A549 (cell line): ENCODE data around the gene S100A8. TPM values are rescaled to one million over a fixed set of nuclear protein-coding genes. Genes with fewer than 3 reads are reported as not detected.

Experiments used
- ATAC-seq, 2 experiments: fragments of 200-7000 bp in 1 of 2; fragments of >200 bp in 1 of 2; cut with Nextera tagmentation in 1 of 2; cut with Tn5 transposase in 1 of 2; 3 replicates each; pipeline versions ENCODE4 v1.8.0 to v1.9.1; 2018 to 2020; ENCODE audit warnings: mild to moderate bottlenecking in 1 of 2, moderate library complexity in 1 of 2
- CTCF ChIA-PET: fragments of 300-600 bp; sonication (Branson Sonifier 250); formaldehyde crosslinking; extraction: SDS; loops from one replicate; lab custom pipeline; 2021; ENCODE audit warnings: antibody characterized with exemption, inconsistent platforms; lab: Yijun Ruan, JAX
- POLR2A ChIA-PET: fragments of 350-600 bp; formaldehyde crosslinking; extraction: SDS; loops from one replicate; lab custom pipeline; 2021; ENCODE audit warnings: antibody characterized with exemption, inconsistent platforms; lab: Yijun Ruan, JAX
- DNase-seq, 2 experiments: peaks; one replicate each; pipeline versions ENCODE4 v3.0.0 to v3.0.0-alpha.2; 2011 to 2016; ENCODE audit warnings: low read depth in 1 of 2, low spot score in 1 of 2
- FAIRE-seq: peaks from 2 replicates; lab custom pipeline; 2011; peaks lifted over from hg19 to GRCh38; lab: Jason Lieb, UNC
- H3K27ac ChIP-seq, 2 experiments: fragments of >200 bp; sonication (Bioruptor Twin); formaldehyde crosslinking; 3 replicates each; pipeline ENCODE4 v1.5.1; 2016 to 2017
- H3K4me1 ChIP-seq: fragments of >200 bp; sonication (Bioruptor Twin); formaldehyde crosslinking; 3 replicates; pipeline ENCODE4 v1.6.1; 2016
- H3K4me2 ChIP-seq: fragments of >200 bp; sonication (Bioruptor Twin); formaldehyde crosslinking; 3 replicates; pipeline ENCODE4 v1.6.1; 2016
- H3K4me3 ChIP-seq: fragments of >200 bp; sonication (Bioruptor Twin); formaldehyde crosslinking; 3 replicates; pipeline ENCODE4 v1.5.1; 2016
- H3K9me3 ChIP-seq: fragments of >200 bp; sonication (Bioruptor Twin); formaldehyde crosslinking; 3 replicates; pipeline ENCODE4 v1.6.1; 2016
- BHLHE40 ChIP-seq: IDR thresholded peaks from 2 replicates; pipeline ENCODE4 v1.6.1; 2012; ENCODE audit warnings: low read depth, low read length, inconsistent platforms
- CBX8 ChIP-seq: fragments of 200-600 bp; sonication (generic); IDR thresholded peaks from 2 replicates; pipeline ENCODE4 v1.6.1; 2016
- CHD2 ChIP-seq: fragments of 150-350 bp; IDR thresholded peaks from 2 replicates; pipeline ENCODE4 v1.6.1; 2014; ENCODE audit warnings: low read length; ENCODE audit not compliant: partially characterized antibody
- E2F6 ChIP-seq: IDR thresholded peaks from 2 replicates; pipeline ENCODE4 v1.6.1; 2012; ENCODE audit warnings: low read depth, borderline replicate concordance
- EHF ChIP-seq: fragments of 250-450 bp; sonication (Bioruptor Pico); IDR thresholded peaks from 2 replicates; pipeline ENCODE4 v1.5.0; 2020; ENCODE audit warnings: mild to moderate bottlenecking
- ELK1 ChIP-seq: fragments of 150-350 bp; IDR thresholded peaks from 2 replicates; pipeline ENCODE4 v1.6.1; 2014; ENCODE audit warnings: low read depth, mild to moderate bottlenecking, low read length
- FOSL2 ChIP-seq, 2 experiments: fragments of 450-650 bp in 1 of 2; fragments of >200 bp in 1 of 2; sonication (Bioruptor Twin) in 1 of 2; formaldehyde crosslinking; IDR thresholded peaks; 2 replicates each; pipeline versions ENCODE4 v1.5.0 to v1.6.1; 2016 to 2020; ENCODE audit warnings: mild to moderate bottlenecking in 1 of 2, moderate library complexity in 1 of 2
- FOXS1 ChIP-seq: fragments of 250-450 bp; sonication (Bioruptor Pico); IDR thresholded peaks from 2 replicates; pipeline ENCODE4 v1.5.0; 2020; ENCODE audit warnings: mild to moderate bottlenecking, moderate library complexity
- HDAC2 ChIP-seq: fragments of 200-600 bp; sonication (generic); IDR thresholded peaks from 2 replicates; pipeline ENCODE4 v1.6.1; 2016
- JUN ChIP-seq, 2 experiments: fragments of >200 bp; sonication (Bioruptor Twin); formaldehyde crosslinking; IDR thresholded peaks; 2 replicates in 1 of 2; 3 replicates in 1 of 2; pipeline ENCODE4 v1.6.1; 2016 to 2017
- MAZ ChIP-seq: fragments of 150-350 bp; IDR thresholded peaks from 2 replicates; pipeline ENCODE4 v1.6.1; 2014; ENCODE audit warnings: antibody characterized with exemption, low read depth, low read length, borderline replicate concordance
- RARB ChIP-seq: fragments of 250-450 bp; sonication (Bioruptor Pico); IDR thresholded peaks from 2 replicates; pipeline ENCODE4 v1.8.0; 2021; ENCODE audit warnings: mild to moderate bottlenecking, moderate library complexity
- REST ChIP-seq: fragments of 200-600 bp; sonication (generic); IDR thresholded peaks from 2 replicates; pipeline ENCODE4 v1.6.1; 2016; ENCODE audit warnings: antibody characterized with exemption, mild to moderate bottlenecking, moderate library complexity
- TFCP2L1 ChIP-seq: fragments of 250-450 bp; sonication (Bioruptor Pico); IDR thresholded peaks from 2 replicates; pipeline ENCODE4 v1.5.0; 2021; ENCODE audit warnings: mild to moderate bottlenecking
- TP53 ChIP-seq: fragments of 250-450 bp; sonication (Bioruptor Pico); IDR thresholded peaks from 2 replicates; pipeline ENCODE4 v1.5.0; 2021; ENCODE audit warnings: mild to moderate bottlenecking, moderate library complexity
- ZNF302 ChIP-seq: fragments of 250-450 bp; sonication (Bioruptor Pico); IDR thresholded peaks from 2 replicates; pipeline ENCODE4 v1.9.0; 2021; ENCODE audit warnings: inconsistent platforms, mild to moderate bottlenecking, moderate library complexity
- WGBS: methylation state at CpG from one replicate; pipeline ENCODE4 v1.1.6; 2017; ENCODE audit errors: missing lambda C conversion rate; 5-methylcytosine and 5-hydroxymethylcytosine counted together
- polyA plus RNA-seq, 4 experiments: library from polyadenylated mRNA; depleted of rRNA in 3 of 4; stranded (reverse); fragments of >200 nt; fragmentation: RNase III in 1 of 4; extraction: RNeasy Plus Mini Kit Qiagen cat#74134 plus additional on column Dnase treatment in 1 of 4; gene quantifications; 2 replicates in 3 of 4; 3 replicates in 1 of 4; pipeline ENCODE4 v1.2.3, GENCODE V29; 2011 to 2017

Gene S100A8
- polyA plus RNA-seq, 2 of the 4 experiments (the other 2 are of a cell fraction): not detected

- TF ChIP-seq EHF (CRISPR knock-in tag): no peak
- TF ChIP-seq FOXS1 (CRISPR knock-in tag): no peak
Observed at GRCh38 chr1:153387785-153388184, 3.1 kb downstream of the S100A8 start (continued).

- Histone ChIP-seq H3K4me2 (no peak overlapping the region), H3K4me3 (no peak overlapping the region), H3K27ac (no peak overlapping the region), H3K9me3 (peaks cover 5% of the 10 kb centered on the region; the same call in 2 of the 3 replicates), H3K4me1 (no peaks in the 10 kb centered on the region)
- POLR2A ChIA-PET: no interaction called here
- ATAC-seq (no peak), FAIRE-seq (no peak), DNase-seq (no peak)
- 13% methylated on average over 4 of the region's 4 CpGs for WGBS
- no peak for TF ChIP-seq MAZ
- CTCF ChIA-PET: interaction anchor here (1.6 to 1.7 kb wide), 2 partner anchors 31 to 34 kb away, joined by 3 to 6 read pairs; no protein-coding TSS in a partner anchor
Observed at GRCh38 chr1:153387001-153387400, 3.9 kb downstream of the S100A8 start.

GRCh38 chr1:153386500-153386901, 4.4 kb downstream of the S100A8 start:
- CTCF ChIA-PET: interaction anchor here (0.9 to 1.7 kb wide), 3 partner anchors 31 to 440 kb away, joined by 3 to 6 read pairs (median 3); no protein-coding TSS in a partner anchor
- no peak overlapping the region for H3K4me2 ChIP-seq
- no peak for TF ChIP-seq REST
- no peak for TF ChIP-seq HDAC2
- no peak for TF ChIP-seq TP53 (CRISPR knock-in tag)
- no peak for TF ChIP-seq BHLHE40
- no peak for TF ChIP-seq JUN (IDR thresholded peaks at IDR 0.05)
- no peak for TF ChIP-seq CBX8
- TF ChIP-seq EHF (CRISPR knock-in tag): no peak
- TF ChIP-seq FOSL2 (IDR thresholded peaks at IDR 0.05): no peak
- no peak for TF ChIP-seq FOSL2 (CRISPR knock-in tag; IDR thresholded peaks at IDR 0.05)
- no peak for TF ChIP-seq ZNF302 (CRISPR knock-in tag)
- TF ChIP-seq E2F6: no peak
- no peak for TF ChIP-seq RARB (CRISPR knock-in tag)
- TF ChIP-seq TFCP2L1: no peak
- TF ChIP-seq ELK1: no peak
- no peak for TF ChIP-seq CHD2
- TF ChIP-seq, all 56 proteins: peak for 0
- Histone ChIP-seq H3K4me3 (no peak overlapping the region), H3K9me3 (peaks cover 10% of the 10 kb centered on the region), H3K4me1 (no peaks in the 10 kb centered on the region), H3K27ac (no peak overlapping the region)
- FAIRE-seq: no peak
- no peak for DNase-seq
- no peak for ATAC-seq
- 42% methylated on average over 5 of the region's 5 CpGs for WGBS
- POLR2A ChIA-PET: no interaction called here
